HEK293 (cell line): Measurements from ENCODE around the gene MERTK.

Experiments
- CTCF ChIA-PET: fragments of 350-600 bp; formaldehyde crosslinking; extraction: SDS; loops from one replicate; lab custom pipeline; 2021; ENCODE audit warnings: antibody characterized with exemption; lab: Yijun Ruan, JAX
- POLR2A ChIA-PET: fragments of 300-600 bp; formaldehyde crosslinking; extraction: SDS; loops from one replicate; lab custom pipeline; 2020; ENCODE audit warnings: antibody characterized with exemption, inconsistent platforms; lab: Yijun Ruan, JAX
- H3K27ac ChIP-seq: fragments of 200-500 bp; sonication (Bioruptor generic); 2 replicates; pipeline ENCODE4 v1.5.1; 2014; ENCODE audit warnings: low read depth, low read length, control low read depth, inconsistent platforms; ENCODE audit errors: extremely low read depth
- H3K36me3 ChIP-seq, 2 experiments: fragments of 200-500 bp in 1 of 2; sonication (Bioruptor generic) in 1 of 2; 1 replicate in 1 of 2; 2 replicates in 1 of 2; pipeline ENCODE4 v1.5.1; 2014 to 2017; ENCODE audit warnings: inconsistent platforms in 2 of 2, low read length in 2 of 2; ENCODE audit not compliant: control insufficient read depth in 2 of 2, insufficient read depth in 1 of 2
- H3K4me1 ChIP-seq: fragments of 200-500 bp; sonication (Bioruptor generic); 2 replicates; pipeline ENCODE4 v1.5.1; 2014; ENCODE audit warnings: mild to moderate bottlenecking, low read length, inconsistent platforms; ENCODE audit not compliant: control insufficient read depth, insufficient read depth
- H3K4me3 ChIP-seq: 2 replicates; pipeline ENCODE4 v1.5.1; 2011; ENCODE audit warnings: low read depth, mild to moderate bottlenecking, control low read depth, low read length, moderate library complexity
- H3K9me3 ChIP-seq: fragments of 200-500 bp; sonication (Bioruptor generic); 2 replicates; pipeline ENCODE4 v1.5.1; 2014; ENCODE audit warnings: low read depth, low read length, inconsistent platforms; ENCODE audit not compliant: control insufficient read depth, insufficient read depth
- EGR2 ChIP-seq: fragments of 450-650 bp; formaldehyde crosslinking; IDR thresholded peaks from 2 replicates; pipeline ENCODE4 v1.5.1; 2016; ENCODE audit warnings: low read depth, missing biosample characterization, missing genetic modification characterization
- GLI4 ChIP-seq: fragments of 450-650 bp; formaldehyde crosslinking; IDR thresholded peaks from 2 replicates; pipeline ENCODE4 v1.5.1; 2016; ENCODE audit warnings: missing biosample characterization, missing genetic modification characterization
- KLF16 ChIP-seq: fragments of 450-650 bp; formaldehyde crosslinking; IDR thresholded peaks from 2 replicates; pipeline ENCODE4 v1.5.1; 2017; ENCODE audit warnings: missing biosample characterization, missing genetic modification characterization
- MEIS1 ChIP-seq: sonication (generic); formaldehyde crosslinking; IDR thresholded peaks from 2 replicates; pipeline ENCODE4 v1.8.1; 2022; ENCODE audit warnings: missing genetic modification reagents, mild to moderate bottlenecking, borderline replicate concordance
- PBX3 ChIP-seq: sonication (generic); formaldehyde crosslinking; IDR thresholded peaks from 2 replicates; pipeline ENCODE4 v1.8.1; 2022; ENCODE audit warnings: mild to moderate bottlenecking, moderate library complexity, missing genetic modification reagents
- TRIM28 ChIP-seq: IDR thresholded peaks from 2 replicates; pipeline ENCODE4 v1.6.1; 2011; ENCODE audit warnings: low read length, control low read depth, borderline replicate concordance
- WT1 ChIP-seq: fragments of 450-650 bp; formaldehyde crosslinking; IDR thresholded peaks from 2 replicates; pipeline ENCODE4 v1.5.1; 2016; ENCODE audit warnings: missing biosample characterization, missing genetic modification characterization
- ZBTB11 ChIP-seq: fragments of 450-650 bp; formaldehyde crosslinking; conservative IDR thresholded peaks from 2 replicates; pipeline ENCODE4 v1.5.1; 2016; ENCODE audit warnings: low read depth, missing biosample characterization, missing genetic modification characterization
- ZBTB8A ChIP-seq: fragments of 450-650 bp; formaldehyde crosslinking; IDR thresholded peaks from 2 replicates; pipeline ENCODE4 v1.5.1; 2016; ENCODE audit warnings: missing biosample characterization, missing genetic modification characterization
- ZFHX2 ChIP-seq: fragments of 450-650 bp; formaldehyde crosslinking; conservative IDR thresholded peaks from 2 replicates; pipeline ENCODE4 v1.5.1; 2016; ENCODE audit warnings: missing biosample characterization, missing genetic modification characterization
- ZFP3 ChIP-seq: fragments of 450-650 bp; formaldehyde crosslinking; IDR thresholded peaks from 2 replicates; pipeline ENCODE4 v1.5.1; 2016; ENCODE audit warnings: low read depth, missing biosample characterization, missing genetic modification characterization
- ZNF112 ChIP-seq: fragments of 450-650 bp; formaldehyde crosslinking; IDR thresholded peaks from 2 replicates; pipeline ENCODE4 v1.5.0; 2017; ENCODE audit warnings: missing biosample characterization, missing genetic modification characterization
- ZNF133 ChIP-seq: fragments of 450-650 bp; formaldehyde crosslinking; IDR thresholded peaks from 2 replicates; pipeline ENCODE4 v1.5.1; 2016; ENCODE audit warnings: missing biosample characterization, missing genetic modification characterization
- ZNF211 ChIP-seq: fragments of 450-650 bp; formaldehyde crosslinking; IDR thresholded peaks from 2 replicates; pipeline ENCODE4 v1.5.1; 2016; ENCODE audit warnings: low read depth, missing biosample characterization, missing genetic modification characterization
- ZNF221 ChIP-seq: fragments of 450-650 bp; formaldehyde crosslinking; IDR thresholded peaks from 2 replicates; pipeline ENCODE4 v1.5.1; 2017; ENCODE audit warnings: missing biosample characterization, missing genetic modification characterization, borderline replicate concordance
- ZNF449 ChIP-seq: fragments of 450-650 bp; formaldehyde crosslinking; IDR thresholded peaks from 2 replicates; pipeline ENCODE4 v1.5.1; 2017; ENCODE audit warnings: missing biosample characterization, mild to moderate bottlenecking, missing genetic modification characterization, moderate library complexity
- ZNF521 ChIP-seq: fragments of 450-650 bp; formaldehyde crosslinking; IDR thresholded peaks from 2 replicates; pipeline ENCODE4 v1.5.1; 2017; ENCODE audit warnings: missing biosample characterization, mild to moderate bottlenecking, missing genetic modification characterization
- ZNF571 ChIP-seq: fragments of 450-650 bp; formaldehyde crosslinking; IDR thresholded peaks from 2 replicates; pipeline ENCODE4 v1.5.0; 2017; ENCODE audit warnings: missing biosample characterization, missing genetic modification characterization
- ZNF654 ChIP-seq: fragments of 450-650 bp; formaldehyde crosslinking; IDR thresholded peaks from 2 replicates; pipeline ENCODE4 v1.5.1; 2016; ENCODE audit warnings: low read depth, missing biosample characterization, missing genetic modification characterization
- ZSCAN16 ChIP-seq: fragments of 450-650 bp; formaldehyde crosslinking; IDR thresholded peaks from 2 replicates; pipeline ENCODE4 v1.5.1; 2016; ENCODE audit warnings: missing biosample characterization, missing genetic modification characterization
- ZSCAN23 ChIP-seq: fragments of 450-650 bp; formaldehyde crosslinking; IDR thresholded peaks from 2 replicates; pipeline ENCODE4 v1.5.1; 2016; ENCODE audit warnings: missing biosample characterization, missing genetic modification characterization

MERTK gene

GRCh38 chr2:112023707-112024106 is 125.3 kb downstream of the MERTK start:
- Histone ChIP-seq H3K4me3 (no peak overlapping the region), H3K9me3 (no peaks in the 10 kb centered on the region), H3K4me1 (peaks cover 10% of the 10 kb centered on the region), H3K36me3 (peaks cover 0 to 12% of the 10 kb centered on the region in 2 experiments; a peak in 1 of 3 replicates), H3K27ac (no peak overlapping the region)
- ChIA-PET POLR2A (no interaction called here), CTCF (interaction anchor here (0.5 to 0.6 kb wide), 2 partner anchors 12 to 36 kb away, joined by 3 read pairs; no protein-coding TSS in a partner anchor)
- TF ChIP-seq ZNF654 (tag by site-specific recombination), result no peak
- no peak for TF ChIP-seq ZNF211 (tag by site-specific recombination)
- no peak for TF ChIP-seq ZNF521
- TF ChIP-seq GLI4, result no peak
- no peak for TF ChIP-seq ZFHX2 (tag by site-specific recombination)
- TF ChIP-seq ZBTB8A (tag by site-specific recombination), result no peak
- no peak for TF ChIP-seq ZNF112 (tag by site-specific recombination)
- no peak for TF ChIP-seq MEIS1
- TF ChIP-seq, all 188 proteins: peak for 0

- Histone ChIP-seq H3K9me3 (no peaks in the 10 kb centered on the region), H3K36me3 (peaks cover 0 to 12% of the 10 kb centered on the region in 2 experiments; a peak in 1 of 3 replicates), H3K27ac (no peak overlapping the region)
- CTCF ChIA-PET, result interaction anchor here (0.6 kb wide), 1 partner anchor 37 kb away, joined by 3 read pairs; no protein-coding TSS in a partner anchor
- TF ChIP-seq ZNF571 (tag by site-specific recombination) (no peak), WT1 (tag by site-specific recombination) (no peak), ZNF221 (tag by site-specific recombination) (no peak), ZNF449 (no peak), KLF16 (tag by site-specific recombination) (no peak), ZSCAN23 (tag by site-specific recombination) (no peak), ZBTB11 (no peak), EGR2 (tag by site-specific recombination) (no peak), PBX3 (CRISPR knock-in tag) (no peak), TRIM28 (no peak), ZNF133 (tag by site-specific recombination) (no peak), ZFP3 (tag by site-specific recombination) (no peak), ZSCAN16 (no peak)
- TF ChIP-seq, all 188 proteins: peak for 0
- peaks cover 10% of the 10 kb centered on the region for H3K4me1 ChIP-seq
- no peak overlapping the region for H3K4me3 ChIP-seq
- POLR2A ChIA-PET, result no interaction called here
Observed at GRCh38 chr2:112024231-112024630, 125.8 kb downstream of the MERTK start.
